H1 (cell line): ENCODE results near the gene FKBP8. TPM values are rescaled to one million over a fixed set of nuclear protein-coding genes. Genes with fewer than 3 reads are reported as not detected.
A peak's percentile ranks its signal among the peaks of the same experiment; 100 is the strongest.

Experiments
- CTCF ChIA-PET: fragments of 300-600 bp; sonication (Branson Sonifier 250); formaldehyde crosslinking; loops from one replicate; lab custom pipeline; 2021; ENCODE audit not compliant: partially characterized antibody; lab: Charles Lee
- POLR2A ChIA-PET: fragments of 300-600 bp; sonication (Branson Sonifier 250); formaldehyde crosslinking; loops from one replicate; lab custom pipeline; 2021; ENCODE audit warnings: inconsistent platforms; ENCODE audit not compliant: partially characterized antibody; lab: Charles Lee
- DNase-seq, 2 experiments: peaks; one replicate each; pipeline versions ENCODE4 v3.0.0 to v3.0.0-alpha.2; 2010 to 2022; ENCODE audit warnings: low spot score in 2 of 2, low read depth in 1 of 2, mixed read lengths in 1 of 2
- FAIRE-seq: peaks from 2 replicates; lab custom pipeline; 2011; peaks lifted over from hg19 to GRCh38; lab: Jason Lieb, UNC
- H2AFZ ChIP-seq: 2 replicates; pipeline ENCODE4 v1.8.1; 2012; ENCODE audit warnings: low read length, inconsistent platforms
- H2AK5ac ChIP-seq: 2 replicates; pipeline ENCODE4 v1.6.1; 2013; ENCODE audit warnings: low read depth, low read length
- H2BK120ac ChIP-seq: replicated peaks from 2 replicates; pipeline ENCODE3; 2013; ENCODE audit warnings: low read depth, low read length, inconsistent platforms
- H2BK12ac ChIP-seq: 2 replicates; pipeline ENCODE4 v1.6.1; 2013; ENCODE audit warnings: low read depth, low read length
- H2BK15ac ChIP-seq: 2 replicates; pipeline ENCODE4 v1.6.1; 2013; ENCODE audit warnings: low read length
- H2BK20ac ChIP-seq: 2 replicates; pipeline ENCODE4 v1.6.1; 2013; ENCODE audit warnings: low read length
- H2BK5ac ChIP-seq: 2 replicates; pipeline ENCODE4 v1.6.1; 2013; ENCODE audit warnings: low read depth, low read length
- H3K14ac ChIP-seq: 2 replicates; pipeline ENCODE4 v1.6.1; 2013; ENCODE audit warnings: inconsistent platforms; ENCODE audit not compliant: insufficient read length
- H3K18ac ChIP-seq: 2 replicates; pipeline ENCODE4 v1.6.1; 2013; ENCODE audit warnings: low read length; ENCODE audit errors: extremely low read depth
- H3K23ac ChIP-seq: 2 replicates; pipeline ENCODE4 v1.6.1; 2013; ENCODE audit warnings: inconsistent platforms; ENCODE audit not compliant: insufficient read length
- H3K23me2 ChIP-seq: 2 replicates; pipeline ENCODE4 v1.6.1; 2013; ENCODE audit warnings: low read depth, low read length
- H3K27ac ChIP-seq: 2 replicates; pipeline ENCODE4 v1.6.1; 2011; ENCODE audit warnings: low read depth, low read length, inconsistent platforms
- H3K27me3 ChIP-seq, 4 experiments: replicated peaks in 1 of 4; 1 replicate in 1 of 4; 2 replicates in 3 of 4; pipeline versions ENCODE4 v1.6.1 to v1.8.1; 2011 to 2013; ENCODE audit warnings: low read length in 3 of 4, mild to moderate bottlenecking in 3 of 4, inconsistent platforms in 2 of 4, mixed read lengths in 2 of 4, moderate library complexity in 1 of 4; ENCODE audit not compliant: control insufficient read depth in 3 of 4, insufficient read depth in 3 of 4; ENCODE audit errors: extremely low read depth in 1 of 4
- H3K36me3 ChIP-seq, 4 experiments: 2 replicates each; pipeline versions ENCODE4 v1.6.1 to v1.8.1; 2011 to 2013; ENCODE audit warnings: mild to moderate bottlenecking in 4 of 4, low read length in 3 of 4, moderate library complexity in 2 of 4, control low read depth in 1 of 4, inconsistent platforms in 1 of 4; ENCODE audit not compliant: insufficient read depth in 4 of 4, control insufficient read depth in 2 of 4
- H3K4ac ChIP-seq: replicated peaks from 2 replicates; pipeline ENCODE3; 2013; ENCODE audit warnings: low read length, low read depth, mixed read lengths, inconsistent platforms; ENCODE audit not compliant: insufficient read length
- H3K4me1 ChIP-seq, 4 experiments: replicated peaks in 1 of 4; 1 replicate in 1 of 4; 2 replicates in 3 of 4; pipeline versions ENCODE4 v1.6.1 to v1.8.1; 2011 to 2013; ENCODE audit warnings: low read length in 3 of 4, inconsistent platforms in 2 of 4, mixed read lengths in 1 of 4; ENCODE audit not compliant: insufficient read depth in 4 of 4, control insufficient read depth in 3 of 4
- H3K4me2 ChIP-seq, 2 experiments: 2 replicates each; pipeline versions ENCODE4 v1.6.1 to v1.8.1; 2011 to 2013; ENCODE audit warnings: low read depth in 2 of 2, low read length in 2 of 2, control low read depth in 1 of 2, inconsistent platforms in 1 of 2, mild to moderate bottlenecking in 1 of 2; ENCODE audit not compliant: insufficient read depth in 1 of 2
- H3K4me3 ChIP-seq, 4 experiments: fragments of 200-600, 300-600 bp in 1 of 4; sonication (generic), shearing (Covaris generic), sonication (Bioruptor Twin) in 1 of 4; 2 replicates each; pipeline versions ENCODE4 v1.5.1 to v1.8.1; 2011 to 2016; ENCODE audit warnings: low read length in 4 of 4, low read depth in 3 of 4, control low read depth in 2 of 4, inconsistent platforms in 2 of 4, mild to moderate bottlenecking in 2 of 4, mixed read lengths in 1 of 4, moderate library complexity in 1 of 4; ENCODE audit not compliant: insufficient read depth in 2 of 4; ENCODE audit errors: extremely low read depth in 1 of 4
- H3K56ac ChIP-seq: replicated peaks from 2 replicates; pipeline ENCODE3; 2013; ENCODE audit warnings: low read depth, mild to moderate bottlenecking, mixed read lengths, low read length, inconsistent platforms; ENCODE audit not compliant: insufficient read length
- H3K79me1 ChIP-seq: 2 replicates; pipeline ENCODE4 v1.6.1; 2013; ENCODE audit warnings: low read depth, low read length, control low read depth
- H3K79me2 ChIP-seq, 2 experiments: 2 replicates each; pipeline versions ENCODE4 v1.6.1 to v1.8.1; 2012 to 2013; ENCODE audit warnings: low read length in 2 of 2, mild to moderate bottlenecking in 2 of 2, inconsistent platforms in 1 of 2; ENCODE audit not compliant: insufficient read depth in 2 of 2, control insufficient read depth in 1 of 2
- H3K9ac ChIP-seq, 4 experiments: replicated peaks in 1 of 4; 1 replicate in 1 of 4; 2 replicates in 3 of 4; pipeline versions ENCODE4 v1.6.1 to v1.8.1; 2011 to 2013; ENCODE audit warnings: low read depth in 3 of 4, low read length in 3 of 4, control low read depth in 2 of 4, mild to moderate bottlenecking in 2 of 4, moderate library complexity in 2 of 4, inconsistent platforms in 1 of 4; ENCODE audit errors: extremely low read depth in 1 of 4
- H3K9me3 ChIP-seq, 2 experiments: 2 replicates each; pipeline versions ENCODE4 v1.6.1 to v1.8.1; 2012 to 2013; ENCODE audit warnings: mild to moderate bottlenecking in 2 of 2, moderate library complexity in 2 of 2, control low read depth in 1 of 2, inconsistent platforms in 1 of 2, low read depth in 1 of 2, low read length in 1 of 2, mixed read lengths in 1 of 2; ENCODE audit not compliant: insufficient read depth in 2 of 2
- H4K20me1 ChIP-seq, 2 experiments: replicated peaks in 1 of 2; 2 replicates each; pipeline versions ENCODE3 to v1.8.1; 2011 to 2013; ENCODE audit warnings: inconsistent platforms in 2 of 2, low read length in 2 of 2, mild to moderate bottlenecking in 1 of 2; ENCODE audit not compliant: insufficient read depth in 2 of 2, control insufficient read depth in 1 of 2
- H4K5ac ChIP-seq: 2 replicates; pipeline ENCODE4 v1.6.1; 2013; ENCODE audit warnings: low read length, low read depth, mixed read lengths, inconsistent platforms; ENCODE audit not compliant: insufficient read length
- H4K8ac ChIP-seq: 2 replicates; pipeline ENCODE4 v1.8.0; 2013; ENCODE audit warnings: mild to moderate bottlenecking, moderate library complexity, low read length, inconsistent platforms; ENCODE audit not compliant: insufficient read depth; ENCODE audit errors: extremely low read depth
- H4K91ac ChIP-seq: replicated peaks from 2 replicates; pipeline ENCODE3; 2013; ENCODE audit warnings: low read length, mixed read lengths, inconsistent platforms; ENCODE audit not compliant: insufficient read length
- CREB1 ChIP-seq: IDR thresholded peaks from 2 replicates; pipeline ENCODE4 v1.6.1; 2012; ENCODE audit warnings: inconsistent platforms
- NRF1 ChIP-seq: IDR thresholded peaks from 2 replicates; pipeline ENCODE4 v1.6.1; 2011; ENCODE audit warnings: mild to moderate bottlenecking, low read depth, low read length, improper control_type of control experiment
- WGBS, 2 experiments: shearing (Covaris generic) in 1 of 2; methylation state at CpG; one replicate each; pipeline versions ENCODE4 v1.1.6 to v1.1.7; 2013 to 2015; ENCODE audit warnings: low lambda C conversion rate in 2 of 2, mixed read lengths in 2 of 2, inconsistent platforms in 1 of 2, low coverage in 1 of 2, missing lambda C conversion rate in 1 of 2; ENCODE audit not compliant: insufficient replicate concordance in 2 of 2, insufficient coverage in 1 of 2, insufficient read length in 1 of 2; ENCODE audit errors: extremely low coverage in 1 of 2, missing lambda C conversion rate in 1 of 2; 5-methylcytosine and 5-hydroxymethylcytosine counted together
- polyA plus RNA-seq, 7 experiments: library from polyadenylated mRNA; depleted of rRNA in 3 of 7; stranded (reverse) in 5 of 7; unstranded in 2 of 7; fragments of >200 nt in 5 of 7; fragments of 200-250 nt in 2 of 7; gene quantifications; 1 replicate in 5 of 7; 2 replicates in 1 of 7; 4 replicates in 1 of 7; pipeline versions ENCODE4 v1.2.1 to v1.2.3, GENCODE V29; 2011 to 2013; ENCODE audit warnings: missing spikeins in 2 of 7, mixed read lengths in 2 of 7
- total RNA-seq: library from RNA; stranded (reverse); fragmentation: NEBNext Ultra II Directional; extraction: Animal tissue kit (Norgen Biotek cat#: 25700); gene quantifications from 2 replicates; pipeline ENCODE4 v1.2.1, GENCODE V29; 2021

Gene FKBP8
- total and polyA plus RNA-seq, 2 of the 8 experiments (the other 6 are each of a cell fraction or from before 2014, with no cell fraction given): 264 to 309 TPM

DNA sequence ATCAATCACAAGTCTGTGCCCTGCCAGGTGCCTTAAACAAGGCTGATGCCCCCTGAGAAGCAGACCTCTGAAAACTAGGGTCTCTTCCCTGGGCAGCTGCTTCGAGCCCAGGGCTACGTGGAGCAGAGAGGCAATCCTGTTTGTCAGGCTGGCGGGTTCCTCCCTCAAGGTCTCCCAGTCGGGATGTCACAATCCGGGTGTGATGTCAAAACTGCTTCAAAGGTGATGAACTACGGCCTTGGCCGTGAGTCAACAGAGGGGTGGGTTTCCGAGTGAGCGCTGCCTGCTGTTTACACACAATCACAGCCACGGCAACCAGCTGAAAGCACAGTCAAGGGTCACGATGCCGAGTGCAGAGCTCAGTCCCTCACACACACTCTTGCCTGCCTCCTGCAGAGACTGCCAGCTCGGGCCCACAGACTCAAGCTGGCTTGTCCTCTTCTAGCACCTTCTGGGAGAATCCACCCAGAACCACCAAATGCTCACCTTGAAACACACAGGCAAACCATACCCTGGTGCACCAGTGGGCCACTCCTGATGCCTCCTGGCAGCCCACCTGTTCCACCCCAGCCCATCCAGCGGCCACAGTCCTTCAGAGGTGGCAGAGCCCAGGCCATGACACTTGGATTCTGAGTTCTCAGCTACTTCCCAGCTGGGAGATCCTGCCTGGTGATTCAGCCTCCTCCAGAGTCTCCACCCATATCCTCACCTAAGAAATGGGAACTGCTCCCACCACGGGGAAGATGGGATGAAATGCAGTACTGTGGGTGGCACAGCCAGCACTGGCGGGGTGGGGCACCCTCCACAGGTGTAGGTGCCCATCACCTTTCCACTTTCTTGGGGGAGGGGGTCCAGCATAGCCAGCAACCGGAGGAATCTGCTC, 28.3 kb downstream of the FKBP8 start:
- Histone ChIP-seq H3K36me3 (no peaks in the 10 kb centered on the region), H3K9ac (peak overlapping the region in 1 of 4 experiments; percentile 10; a peak in 2 of 7 replicates), H3K56ac (no peak overlapping the region), H3K79me1 (peaks cover 26% of the 10 kb centered on the region), H3K27me3 (no peaks in the 10 kb centered on the region), H4K91ac (no peak overlapping the region), H4K5ac (no peak overlapping the region), H4K20me1 (peaks cover 16 to 33% of the 10 kb centered on the region in 2 experiments), H3K14ac (no peak overlapping the region), H3K27ac (0 out of 2 replicates have a peak overlapping the region, but pooled peaks have one; percentile 8), H2BK20ac (no peak overlapping the region), H2BK12ac (no peak overlapping the region), H3K4me3 (no peak overlapping the region), H3K79me2 (peaks cover 0 to 68% of the 10 kb centered on the region in 2 experiments; a peak in 2 of 4 replicates), H2BK5ac (no peak overlapping the region; the same call in 1 of the 2 replicates), H3K4me1 (peaks cover 0 to 3% (median 1%) of the 10 kb centered on the region in 4 experiments; a peak in 4 of 7 replicates), H2BK15ac (no peak overlapping the region), H2BK120ac (no peak overlapping the region), H4K8ac (no peak overlapping the region), H3K9me3 (no peaks in the 10 kb centered on the region), H3K4ac (no peak overlapping the region), H3K4me2 (no peak overlapping the region), H3K23ac (no peak overlapping the region), H2AK5ac (no peak overlapping the region), H3K23me2 (no peaks in the 10 kb centered on the region), H3K18ac (no peak overlapping the region), H2AFZ (no peak overlapping the region)
- TF ChIP-seq CREB1: 0 out of 2 replicates have a peak, but pooled peaks have one; percentile 37
- no peak for TF ChIP-seq NRF1
- ChIA-PET POLR2A (interaction anchor here (1.0 kb wide), 1 partner anchor 13 kb away, joined by 3 read pairs; no protein-coding TSS in a partner anchor), CTCF (interaction anchor here (1.2 to 32.9 kb wide), 3 partner anchors 8 to 45 kb away, joined by 3 to 458 read pairs (median 14); no protein-coding TSS in a partner anchor)
- WGBS, 2 experiments: 89% methylated on average over 17 of the region's 17 CpGs; no CpG with 5 or more reads in 1 of the 2 experiments
- DNase-seq (no peak), FAIRE-seq (no peak)
